ENCODE data around the gene LGR4. TPM values are rescaled to one million over a fixed set of nuclear protein-coding genes. Genes with fewer than 3 reads are reported as not detected.

LGR4 gene
- total and polyA plus RNA-seq, 2 experiments from 2014 or later = 22.6 to 99.6 TPM

DNA sequence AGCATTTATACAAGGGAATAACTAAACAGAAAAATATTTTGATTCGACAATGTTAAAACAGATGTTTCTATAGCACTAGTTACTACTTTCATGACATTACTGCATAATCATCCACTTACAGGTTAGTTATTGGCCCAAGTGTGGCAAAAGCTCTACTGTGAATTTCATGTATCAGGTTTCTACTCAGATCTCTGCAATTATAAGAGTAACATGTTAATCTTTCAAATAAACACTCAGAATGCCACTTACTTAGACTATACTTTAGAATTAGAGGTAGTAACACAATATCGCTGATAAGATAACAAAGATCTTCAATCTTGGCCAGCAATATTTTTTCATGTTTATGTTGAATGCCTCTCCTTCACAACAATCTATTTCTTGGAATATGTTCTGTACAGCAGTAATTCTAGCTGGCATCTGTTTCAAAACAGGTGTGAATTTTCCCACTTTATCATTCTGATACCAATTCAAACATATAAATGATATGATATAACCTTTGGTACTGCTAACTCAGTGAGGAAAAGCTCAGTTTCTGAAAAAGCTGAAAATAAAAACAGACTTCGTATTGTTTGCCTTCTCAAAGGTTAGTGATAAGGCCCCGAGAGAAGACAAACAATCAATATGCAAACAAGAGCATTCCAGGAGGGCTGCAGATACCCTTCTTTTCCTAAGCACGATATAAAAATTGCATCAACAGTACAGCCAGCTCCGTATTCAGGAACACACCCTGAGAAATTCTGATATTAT, 98.6 kb downstream of the LGR4 start:
- no peak for TF ChIP-seq NANOG (IDR thresholded peaks at IDR 0.05; ENCODE audit: borderline replicate concordance)
- TF ChIP-seq, protein P1, sequence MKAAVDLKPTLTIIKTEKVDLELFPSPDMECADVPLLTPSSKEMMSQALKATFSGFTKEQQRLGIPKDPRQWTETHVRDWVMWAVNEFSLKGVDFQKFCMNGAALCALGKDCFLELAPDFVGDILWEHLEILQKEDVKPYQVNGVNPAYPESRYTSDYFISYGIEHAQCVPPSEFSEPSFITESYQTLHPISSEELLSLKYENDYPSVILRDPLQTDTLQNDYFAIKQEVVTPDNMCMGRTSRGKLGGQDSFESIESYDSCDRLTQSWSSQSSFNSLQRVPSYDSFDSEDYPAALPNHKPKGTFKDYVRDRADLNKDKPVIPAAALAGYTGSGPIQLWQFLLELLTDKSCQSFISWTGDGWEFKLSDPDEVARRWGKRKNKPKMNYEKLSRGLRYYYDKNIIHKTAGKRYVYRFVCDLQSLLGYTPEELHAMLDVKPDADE (IDR thresholded peaks at IDR 0.05) = no peak
- no peak overlapping the region for H3K4me3 Mint-ChIP-seq
- Histone ChIP-seq H3K36me3 (ENCODE audit: insufficient read depth) (peaks cover 45% of the 10 kb centered on the region; the same call in 1 of the 2 replicates), H3K4me1 (ENCODE audit: insufficient read depth) (peaks cover 14% of the 10 kb centered on the region), H3K9me2 (ENCODE audit: insufficient read depth) (no peaks in the 10 kb centered on the region), H3F3A (replicated peaks; ENCODE audit: low read depth) (no peaks in the 10 kb centered on the region), H3K79me2 (replicated peaks; ENCODE audit: insufficient read depth) (no peaks in the 10 kb centered on the region), H3K4me2 (no peak overlapping the region), H4K20me1 (replicated peaks; ENCODE audit: insufficient read depth) (peaks cover 4% of the 10 kb centered on the region), H2AFZ (no peak overlapping the region), H3K4me3 (no peak overlapping the region), H3K27me3 (ENCODE audit: insufficient read depth) (no peaks in the 10 kb centered on the region), H3K27ac (ENCODE audit: low read depth) (0 out of 2 replicates have a peak overlapping the region, but pooled peaks have one; percentile 0)
- ATAC-seq (no peak), DNase-seq (ENCODE audit: low spot score) (no peak)
- 0 out of 3 replicates have a peak, but pooled peaks cover 2% of the 10 kb centered on the region for H3K4me1 Mint-ChIP-seq
- H3K27me3 Mint-ChIP-seq (ENCODE audit: insufficient read depth, low read depth, poor library complexity) = no peaks in the 10 kb centered on the region
- peaks cover 29% of the 10 kb centered on the region; the same call in 2 of the 3 replicates for H3K36me3 Mint-ChIP-seq (ENCODE audit: low read depth)
- H3K27ac Mint-ChIP-seq = no peak overlapping the region
- H3K9me3 Mint-ChIP-seq = no peaks in the 10 kb centered on the region

DNA sequence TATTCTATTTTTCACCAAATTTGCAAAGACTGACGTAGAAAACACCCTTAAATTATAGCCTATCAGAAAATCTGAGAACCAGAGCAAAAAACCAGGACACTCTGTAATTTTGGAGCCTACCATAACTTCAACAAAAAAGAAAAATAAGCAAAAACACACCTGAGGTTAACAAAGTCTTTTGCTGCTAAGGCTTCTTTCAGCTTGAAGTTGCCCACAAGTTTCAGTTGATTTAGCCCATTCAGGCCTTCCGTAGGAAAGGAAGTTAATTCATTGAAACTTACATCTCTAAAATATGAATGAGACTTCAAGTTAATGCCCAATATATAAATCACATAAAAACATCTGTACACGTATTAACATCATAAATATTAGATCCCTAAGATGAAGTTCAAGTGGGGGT, 99.2 kb downstream of the LGR4 start:
- peaks cover 14% of the 10 kb centered on the region for H3K4me1 ChIP-seq (ENCODE audit: insufficient read depth)
- TF ChIP-seq EZH2phosphoT487 (IDR thresholded peaks at IDR 0.05; ENCODE audit: unreplicated experiment) = no peak
- no peak for TF ChIP-seq ZNF114 (CRISPR knock-in tag; IDR thresholded peaks at IDR 0.05)
- no peak for TF ChIP-seq CREB1 (CRISPR knock-in tag; IDR thresholded peaks at IDR 0.05; ENCODE audit: low read depth)
- TF ChIP-seq, protein P2, sequence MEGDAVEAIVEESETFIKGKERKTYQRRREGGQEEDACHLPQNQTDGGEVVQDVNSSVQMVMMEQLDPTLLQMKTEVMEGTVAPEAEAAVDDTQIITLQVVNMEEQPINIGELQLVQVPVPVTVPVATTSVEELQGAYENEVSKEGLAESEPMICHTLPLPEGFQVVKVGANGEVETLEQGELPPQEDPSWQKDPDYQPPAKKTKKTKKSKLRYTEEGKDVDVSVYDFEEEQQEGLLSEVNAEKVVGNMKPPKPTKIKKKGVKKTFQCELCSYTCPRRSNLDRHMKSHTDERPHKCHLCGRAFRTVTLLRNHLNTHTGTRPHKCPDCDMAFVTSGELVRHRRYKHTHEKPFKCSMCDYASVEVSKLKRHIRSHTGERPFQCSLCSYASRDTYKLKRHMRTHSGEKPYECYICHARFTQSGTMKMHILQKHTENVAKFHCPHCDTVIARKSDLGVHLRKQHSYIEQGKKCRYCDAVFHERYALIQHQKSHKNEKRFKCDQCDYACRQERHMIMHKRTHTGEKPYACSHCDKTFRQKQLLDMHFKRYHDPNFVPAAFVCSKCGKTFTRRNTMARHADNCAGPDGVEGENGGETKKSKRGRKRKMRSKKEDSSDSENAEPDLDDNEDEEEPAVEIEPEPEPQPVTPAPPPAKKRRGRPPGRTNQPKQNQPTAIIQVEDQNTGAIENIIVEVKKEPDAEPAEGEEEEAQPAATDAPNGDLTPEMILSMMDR (conservative IDR thresholded peaks at IDR 0.05; ENCODE audit: low read depth in 2 of 2) = no peak
- TF ChIP-seq, protein P3, sequence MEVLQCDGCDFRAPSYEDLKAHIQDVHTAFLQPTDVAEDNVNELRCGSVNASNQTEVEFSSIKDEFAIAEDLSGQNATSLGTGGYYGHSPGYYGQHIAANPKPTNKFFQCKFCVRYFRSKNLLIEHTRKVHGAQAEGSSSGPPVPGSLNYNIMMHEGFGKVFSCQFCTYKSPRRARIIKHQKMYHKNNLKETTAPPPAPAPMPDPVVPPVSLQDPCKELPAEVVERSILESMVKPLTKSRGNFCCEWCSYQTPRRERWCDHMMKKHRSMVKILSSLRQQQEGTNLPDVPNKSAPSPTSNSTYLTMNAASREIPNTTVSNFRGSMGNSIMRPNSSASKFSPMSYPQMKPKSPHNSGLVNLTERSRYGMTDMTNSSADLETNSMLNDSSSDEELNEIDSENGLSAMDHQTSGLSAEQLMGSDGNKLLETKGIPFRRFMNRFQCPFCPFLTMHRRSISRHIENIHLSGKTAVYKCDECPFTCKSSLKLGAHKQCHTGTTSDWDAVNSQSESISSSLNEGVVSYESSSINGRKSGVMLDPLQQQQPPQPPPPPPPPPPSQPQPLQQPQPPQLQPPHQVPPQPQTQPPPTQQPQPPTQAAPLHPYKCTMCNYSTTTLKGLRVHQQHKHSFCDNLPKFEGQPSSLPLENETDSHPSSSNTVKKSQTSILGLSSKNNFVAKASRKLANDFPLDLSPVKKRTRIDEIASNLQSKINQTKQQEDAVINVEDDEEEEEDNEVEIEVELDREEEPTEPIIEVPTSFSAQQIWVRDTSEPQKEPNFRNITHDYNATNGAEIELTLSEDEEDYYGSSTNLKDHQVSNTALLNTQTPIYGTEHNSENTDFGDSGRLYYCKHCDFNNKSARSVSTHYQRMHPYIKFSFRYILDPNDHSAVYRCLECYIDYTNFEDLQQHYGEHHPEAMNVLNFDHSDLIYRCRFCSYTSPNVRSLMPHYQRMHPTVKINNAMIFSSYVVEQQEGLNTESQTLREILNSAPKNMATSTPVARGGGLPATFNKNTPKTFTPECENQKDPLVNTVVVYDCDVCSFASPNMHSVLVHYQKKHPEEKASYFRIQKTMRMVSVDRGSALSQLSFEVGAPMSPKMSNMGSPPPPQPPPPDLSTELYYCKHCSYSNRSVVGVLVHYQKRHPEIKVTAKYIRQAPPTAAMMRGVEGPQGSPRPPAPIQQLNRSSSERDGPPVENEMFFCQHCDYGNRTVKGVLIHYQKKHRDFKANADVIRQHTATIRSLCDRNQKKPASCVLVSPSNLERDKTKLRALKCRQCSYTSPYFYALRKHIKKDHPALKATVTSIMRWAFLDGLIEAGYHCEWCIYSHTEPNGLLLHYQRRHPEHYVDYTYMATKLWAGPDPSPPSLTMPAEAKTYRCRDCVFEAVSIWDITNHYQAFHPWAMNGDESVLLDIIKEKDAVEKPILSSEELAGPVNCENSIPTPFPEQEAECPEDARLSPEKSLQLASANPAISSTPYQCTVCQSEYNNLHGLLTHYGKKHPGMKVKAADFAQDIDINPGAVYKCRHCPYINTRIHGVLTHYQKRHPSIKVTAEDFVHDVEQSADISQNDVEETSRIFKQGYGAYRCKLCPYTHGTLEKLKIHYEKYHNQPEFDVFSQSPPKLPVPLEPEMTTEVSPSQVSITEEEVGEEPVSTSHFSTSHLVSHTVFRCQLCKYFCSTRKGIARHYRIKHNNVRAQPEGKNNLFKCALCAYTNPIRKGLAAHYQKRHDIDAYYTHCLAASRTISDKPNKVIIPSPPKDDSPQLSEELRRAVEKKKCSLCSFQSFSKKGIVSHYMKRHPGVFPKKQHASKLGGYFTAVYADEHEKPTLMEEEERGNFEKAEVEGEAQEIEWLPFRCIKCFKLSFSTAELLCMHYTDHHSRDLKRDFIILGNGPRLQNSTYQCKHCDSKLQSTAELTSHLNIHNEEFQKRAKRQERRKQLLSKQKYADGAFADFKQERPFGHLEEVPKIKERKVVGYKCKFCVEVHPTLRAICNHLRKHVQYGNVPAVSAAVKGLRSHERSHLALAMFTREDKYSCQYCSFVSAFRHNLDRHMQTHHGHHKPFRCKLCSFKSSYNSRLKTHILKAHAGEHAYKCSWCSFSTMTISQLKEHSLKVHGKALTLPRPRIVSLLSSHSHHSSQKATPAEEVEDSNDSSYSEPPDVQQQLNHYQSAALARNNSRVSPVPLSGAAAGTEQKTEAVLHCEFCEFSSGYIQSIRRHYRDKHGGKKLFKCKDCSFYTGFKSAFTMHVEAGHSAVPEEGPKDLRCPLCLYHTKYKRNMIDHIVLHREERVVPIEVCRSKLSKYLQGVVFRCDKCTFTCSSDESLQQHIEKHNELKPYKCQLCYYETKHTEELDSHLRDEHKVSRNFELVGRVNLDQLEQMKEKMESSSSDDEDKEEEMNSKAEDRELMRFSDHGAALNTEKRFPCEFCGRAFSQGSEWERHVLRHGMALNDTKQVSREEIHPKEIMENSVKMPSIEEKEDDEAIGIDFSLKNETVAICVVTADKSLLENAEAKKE (CRISPR knock-in tag; IDR thresholded peaks at IDR 0.05) = no peak
- TF ChIP-seq NANOG (IDR thresholded peaks at IDR 0.05; ENCODE audit: borderline replicate concordance) = no peak
- no peak for TF ChIP-seq JUNB (IDR thresholded peaks at IDR 0.05; ENCODE audit: unreplicated experiment)
- no peak for TF ChIP-seq POLR2AphosphoS5 (IDR thresholded peaks at IDR 0.05; ENCODE audit: low read depth)
- TF ChIP-seq, protein P1 (IDR thresholded peaks at IDR 0.05) = no peak
- TF ChIP-seq EZH2 (IDR thresholded peaks at IDR 0.05; ENCODE audit: low read depth, unreplicated experiment) = no peak

More for the DNA sequence above, 99.2 kb downstream of the LGR4 start:
- DNase-seq (ENCODE audit: low spot score) (no peak), ATAC-seq (no peak)
- Histone ChIP-seq H3K4me2 (no peak overlapping the region), H3K27me3 (ENCODE audit: insufficient read depth) (no peaks in the 10 kb centered on the region), H3F3A (replicated peaks; ENCODE audit: low read depth) (no peaks in the 10 kb centered on the region), H3K9me2 (ENCODE audit: insufficient read depth) (no peaks in the 10 kb centered on the region), H4K20me1 (replicated peaks; ENCODE audit: insufficient read depth) (peaks cover 4% of the 10 kb centered on the region), H3K27ac (ENCODE audit: low read depth) (no peak overlapping the region), H3K4me3 (no peak overlapping the region), H2AFZ (no peak overlapping the region), H3K79me2 (replicated peaks; ENCODE audit: insufficient read depth) (no peaks in the 10 kb centered on the region), H3K36me3 (ENCODE audit: insufficient read depth) (peaks cover 41% of the 10 kb centered on the region; the same call in 1 of the 2 replicates)
- Mint-ChIP-seq H3K4me1 (0 out of 3 replicates have a peak, but pooled peaks cover 2% of the 10 kb centered on the region), H3K36me3 (ENCODE audit: low read depth) (peaks cover 29% of the 10 kb centered on the region; the same call in 2 of the 3 replicates), H3K4me3 (no peak overlapping the region), H3K9me3 (no peaks in the 10 kb centered on the region), H3K27ac (no peak overlapping the region), H3K27me3 (ENCODE audit: insufficient read depth, low read depth, poor library complexity) (no peaks in the 10 kb centered on the region)

All from GM23338 (cell line).